OCI-M1 (cell line): Measurements from ENCODE around the gene GRPEL1.

Experiments used
- DNase-seq: peaks from one replicate; lab custom pipeline; 2025; lab: John Stamatoyannopoulos, UW

GRPEL1 gene

DNA sequence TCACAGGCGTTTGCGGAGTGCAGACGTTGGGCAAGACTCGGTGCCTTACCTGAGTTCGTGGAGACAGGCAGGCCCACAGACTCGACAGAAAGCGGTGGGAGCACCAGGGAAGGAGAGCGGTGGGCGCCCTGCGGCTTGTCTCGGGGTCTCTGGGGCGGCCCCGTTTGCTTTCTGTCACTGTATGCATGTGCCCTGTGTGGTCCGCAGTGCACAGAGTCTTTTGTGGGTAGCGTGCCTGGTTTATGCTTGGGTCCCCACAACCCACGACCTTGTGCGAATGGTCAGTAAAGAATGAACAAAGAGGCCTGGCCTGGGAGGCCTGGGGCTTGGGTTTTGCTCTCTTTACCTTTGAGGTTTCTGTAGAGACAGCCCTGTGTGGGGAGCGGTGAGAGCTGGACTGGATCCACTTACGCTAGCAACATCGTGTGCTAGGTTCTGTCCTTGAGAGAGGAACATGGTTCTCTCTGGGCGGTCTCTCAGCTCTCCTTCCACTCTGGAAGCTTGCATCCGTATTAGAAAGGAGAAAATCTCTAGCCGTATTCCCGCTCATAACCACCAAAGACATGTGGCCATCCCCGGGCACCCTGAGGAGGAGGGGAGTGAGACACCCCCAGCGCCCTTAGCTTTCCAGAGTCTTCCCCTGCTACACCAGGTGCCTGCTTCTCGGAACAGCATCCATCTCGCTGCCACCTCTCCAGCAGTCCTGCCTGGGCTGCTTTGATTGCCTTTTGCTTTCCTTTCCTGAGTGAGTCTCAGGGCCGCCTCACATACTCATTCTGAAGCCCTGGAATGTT is 23.5 kb downstream of the GRPEL1 start:
- no peak for DNase-seq

DNA sequence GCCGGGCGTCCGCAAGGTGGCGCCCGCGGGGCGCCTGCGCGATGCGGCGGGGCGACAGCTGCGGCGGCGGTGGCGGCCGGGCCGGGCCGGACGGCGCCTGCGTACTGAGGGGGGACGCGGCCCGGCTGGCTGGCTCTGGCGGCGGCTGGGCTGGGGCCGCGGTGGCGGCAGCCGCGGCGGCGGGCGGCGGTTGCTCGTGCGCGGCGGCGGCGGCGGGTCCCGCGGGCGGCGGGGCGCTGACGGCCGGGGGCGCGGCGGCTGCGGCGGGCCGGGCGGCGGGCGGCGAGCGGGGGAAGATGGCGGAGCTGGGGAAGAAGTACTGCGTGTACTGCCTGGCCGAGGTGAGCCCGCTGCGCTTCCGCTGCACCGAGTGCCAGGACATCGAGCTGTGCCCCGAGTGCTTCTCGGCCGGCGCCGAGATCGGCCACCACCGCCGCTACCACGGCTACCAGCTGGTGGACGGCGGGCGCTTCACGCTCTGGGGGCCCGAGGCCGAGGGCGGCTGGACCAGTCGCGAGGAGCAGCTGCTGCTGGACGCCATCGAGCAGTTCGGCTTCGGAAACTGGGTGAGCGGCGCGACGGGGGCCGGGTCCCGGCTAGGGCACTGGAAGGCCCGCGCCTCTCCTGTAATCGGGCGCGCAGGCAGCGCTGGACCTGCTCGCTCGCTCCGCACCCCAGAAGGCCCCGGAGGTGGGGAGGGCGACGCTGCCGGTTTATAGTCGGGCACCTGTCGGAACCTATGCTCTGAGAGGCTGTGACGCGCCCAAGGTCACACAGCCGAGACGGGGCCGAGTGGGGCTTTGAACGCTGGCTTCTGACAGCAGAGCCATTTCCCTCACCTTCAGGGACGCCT is 24.4 kb downstream of the GRPEL1 start, which contains the start of gene TADA2B:
Gene TADA2B, plus strand, starts transcription at position 89 of the 853 bp plus-strand sequence. Its CDS starts 208 bp downstream, at position 297.
- DNase-seq: peak; percentile 55

DNA sequence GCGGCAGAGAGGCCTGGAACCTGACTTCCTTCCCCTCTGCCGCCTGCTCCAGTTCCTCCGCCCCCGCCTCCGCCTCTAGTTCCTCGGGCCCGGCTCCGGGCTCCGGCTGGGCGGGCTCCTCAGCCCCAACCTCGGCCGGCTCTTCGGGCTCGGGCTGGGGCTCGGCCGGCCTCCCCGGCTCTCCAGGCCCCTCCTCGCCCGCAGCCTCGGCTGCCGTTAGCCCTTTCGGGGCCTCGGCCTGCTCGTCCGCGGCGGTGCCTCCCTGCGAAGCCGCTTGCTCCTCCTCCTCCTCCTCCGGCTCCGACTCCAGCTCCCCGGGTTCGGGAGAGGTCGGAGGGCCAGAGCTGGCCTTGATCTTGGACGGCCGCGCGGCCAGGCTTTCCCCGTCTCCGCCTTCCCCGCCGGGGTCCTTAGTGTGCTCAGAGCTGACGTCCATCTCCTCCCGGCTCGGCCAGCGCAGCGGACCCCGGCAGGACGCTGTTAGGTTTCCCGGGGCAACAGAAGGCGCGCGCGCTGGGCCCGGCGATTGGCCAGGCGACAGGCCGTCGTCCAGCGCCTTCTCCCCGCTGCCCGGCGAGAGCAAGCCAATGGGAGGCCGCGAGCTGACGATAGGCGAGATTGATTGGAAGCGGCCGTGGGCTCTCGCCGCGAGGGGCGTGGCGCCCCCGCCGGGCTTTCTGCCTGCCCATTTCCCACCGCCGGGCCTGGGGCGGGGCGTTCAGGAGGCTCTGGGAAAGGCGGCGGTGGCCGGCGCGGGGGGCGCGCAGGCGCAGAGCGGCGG is 25.2 kb downstream of the GRPEL1 start:
- peak; percentile 98 for DNase-seq

DNA sequence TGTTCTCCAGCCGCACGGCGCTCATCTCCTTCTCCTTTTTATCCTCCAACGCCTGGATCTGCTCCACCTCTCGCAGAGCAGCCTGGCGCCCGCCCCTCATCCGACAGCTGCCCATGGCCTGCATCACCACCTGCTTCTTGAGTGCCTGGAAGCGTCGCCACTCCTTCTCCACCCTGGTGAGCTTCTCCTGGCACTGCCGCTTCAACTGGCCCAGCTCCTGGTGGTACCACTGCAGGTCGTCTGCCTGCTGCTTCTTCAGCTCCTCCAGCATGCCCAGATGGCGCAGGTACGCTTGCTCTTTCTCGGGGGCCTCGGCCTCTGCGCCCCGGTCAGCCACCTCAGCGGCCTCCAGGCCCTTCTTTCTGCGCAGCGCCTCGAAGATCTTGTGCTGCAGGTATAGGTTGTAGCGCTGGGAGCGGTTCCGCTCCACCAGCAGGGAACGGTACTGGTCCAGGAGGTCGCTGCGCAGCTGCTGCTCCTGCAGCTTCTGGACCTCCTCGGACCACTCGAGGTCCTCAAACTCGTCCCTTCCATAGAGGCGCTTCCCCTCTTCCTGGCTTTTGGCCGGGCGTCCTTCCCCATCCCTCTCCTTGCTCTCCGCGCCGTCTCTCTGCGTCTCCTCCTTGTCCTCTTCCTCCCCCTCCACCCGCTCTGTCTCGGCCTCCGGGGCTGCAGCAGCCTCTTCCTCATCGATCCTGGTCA is 25.9 kb downstream of the GRPEL1 start:
- no peak for DNase-seq

DNA sequence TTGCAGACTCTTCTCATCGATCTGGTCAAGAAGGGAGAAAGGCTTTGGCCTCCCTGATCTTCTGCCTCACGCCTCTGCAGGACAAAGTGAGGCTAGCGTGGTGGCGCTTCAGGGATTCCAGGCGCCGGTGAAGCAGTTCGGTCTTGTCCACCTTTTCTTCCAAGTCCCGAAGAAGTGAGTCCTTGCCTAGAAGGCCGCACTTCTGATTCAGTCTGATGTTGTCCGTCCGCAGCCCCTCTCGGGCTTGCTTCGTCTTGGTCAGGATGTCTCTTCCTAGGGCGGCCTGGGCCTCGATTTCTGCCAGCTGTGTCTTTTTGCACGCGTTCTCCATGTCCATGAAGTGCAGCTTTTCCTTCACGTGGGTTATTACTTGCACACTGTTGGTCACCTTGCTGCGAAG is 26.6 kb downstream of the GRPEL1 start:
- DNase-seq: no peak

DNA sequence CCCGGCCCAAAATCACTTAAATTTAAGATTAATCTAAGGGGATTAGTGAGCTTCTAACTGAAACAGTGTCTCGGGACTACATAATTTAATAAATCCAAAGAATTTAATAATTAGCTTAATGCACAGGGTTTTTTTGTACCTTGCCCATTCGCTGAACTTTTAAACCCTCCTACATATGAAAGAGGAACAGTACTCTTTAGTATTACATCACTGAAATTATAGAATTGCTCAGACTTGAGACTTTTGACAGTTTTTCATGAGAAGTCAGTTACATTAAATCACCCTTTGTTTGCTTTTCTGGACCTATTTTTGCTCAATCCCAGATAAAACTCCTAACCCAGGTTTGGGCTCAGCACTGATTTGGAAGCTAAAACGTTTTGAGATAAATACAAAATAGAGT is 27.1 kb downstream of the GRPEL1 start:
- DNase-seq: no peak

DNA sequence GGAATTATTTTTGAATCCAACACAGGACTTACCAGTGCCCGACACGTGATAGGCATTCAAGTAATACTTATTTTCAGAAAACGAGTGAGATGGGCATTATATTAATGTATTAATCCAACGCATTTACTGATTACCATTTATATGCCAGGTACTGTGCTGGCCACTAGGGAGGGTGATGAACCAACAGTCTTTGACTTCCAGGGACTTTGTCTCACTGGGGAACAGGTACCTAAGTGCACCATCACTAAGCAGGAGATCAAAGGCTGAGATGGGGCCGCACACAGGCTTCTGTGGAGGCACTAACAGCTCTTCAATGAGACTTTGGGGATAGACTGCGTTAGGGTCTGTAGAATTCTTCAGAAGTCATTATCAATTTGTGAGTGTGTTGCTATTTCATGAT is 30.4 kb downstream of the GRPEL1 start:
- DNase-seq: peak; percentile 4

DNA sequence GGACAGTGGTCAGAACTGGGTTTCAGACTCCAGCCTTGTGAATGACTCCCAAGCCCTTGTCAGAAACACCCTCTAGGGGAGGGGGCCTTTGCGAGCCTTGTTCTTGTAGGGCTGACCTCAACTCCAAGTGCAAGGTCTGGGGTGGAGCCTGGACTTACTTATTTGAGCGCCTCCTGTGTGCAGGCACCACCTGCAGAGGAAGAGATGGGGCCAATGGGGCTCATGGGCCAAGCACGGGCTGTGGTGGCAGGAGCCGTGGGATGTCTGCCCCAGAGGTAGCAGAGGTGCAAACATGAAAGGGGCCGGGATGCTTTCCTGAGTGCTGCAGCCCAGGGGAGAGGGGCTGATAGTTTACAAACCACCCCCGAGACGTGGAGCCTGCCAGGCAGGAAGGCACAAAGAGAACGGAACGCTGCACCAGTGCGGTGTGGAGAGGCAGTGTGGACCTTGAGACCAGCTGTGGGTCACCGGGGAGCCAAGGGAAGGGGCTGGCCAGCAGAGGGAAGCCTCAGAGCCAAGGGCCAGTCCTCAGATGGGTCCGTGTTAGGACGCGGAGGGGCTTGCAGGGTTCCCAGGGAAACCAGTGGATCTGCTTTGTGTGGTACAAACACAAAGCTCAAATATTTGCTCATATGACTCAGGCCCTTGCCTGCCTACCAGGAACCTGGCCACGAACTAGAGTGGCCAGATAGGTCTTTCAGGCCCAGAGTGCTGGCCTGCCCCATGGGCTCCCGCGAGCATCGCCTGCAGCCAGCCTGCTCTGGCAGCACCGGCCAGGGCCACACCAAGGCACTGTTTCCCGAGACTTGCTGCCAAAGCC is 33.4 kb downstream of the GRPEL1 start:
- no peak for DNase-seq

DNA sequence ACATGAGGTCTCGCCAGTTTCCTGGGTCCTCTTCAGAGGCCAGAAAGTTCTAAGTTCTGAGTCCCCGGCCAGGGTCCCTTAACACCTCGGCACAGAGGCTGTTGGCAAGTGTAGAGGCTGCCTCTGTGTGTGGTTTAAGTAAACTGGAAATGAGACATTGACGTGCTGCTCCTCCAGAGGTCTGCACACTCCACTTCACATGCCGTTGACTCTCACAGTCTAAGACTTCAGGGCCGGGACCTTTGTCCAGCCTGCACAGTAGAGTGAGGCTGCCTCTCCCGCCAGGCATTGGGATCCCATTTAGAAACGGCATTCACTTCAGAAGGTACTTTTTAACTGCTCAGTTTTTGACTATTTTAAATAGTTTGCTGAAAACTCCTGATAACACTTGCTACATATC is 35.3 kb downstream of the GRPEL1 start:
- DNase-seq: no peak

DNA sequence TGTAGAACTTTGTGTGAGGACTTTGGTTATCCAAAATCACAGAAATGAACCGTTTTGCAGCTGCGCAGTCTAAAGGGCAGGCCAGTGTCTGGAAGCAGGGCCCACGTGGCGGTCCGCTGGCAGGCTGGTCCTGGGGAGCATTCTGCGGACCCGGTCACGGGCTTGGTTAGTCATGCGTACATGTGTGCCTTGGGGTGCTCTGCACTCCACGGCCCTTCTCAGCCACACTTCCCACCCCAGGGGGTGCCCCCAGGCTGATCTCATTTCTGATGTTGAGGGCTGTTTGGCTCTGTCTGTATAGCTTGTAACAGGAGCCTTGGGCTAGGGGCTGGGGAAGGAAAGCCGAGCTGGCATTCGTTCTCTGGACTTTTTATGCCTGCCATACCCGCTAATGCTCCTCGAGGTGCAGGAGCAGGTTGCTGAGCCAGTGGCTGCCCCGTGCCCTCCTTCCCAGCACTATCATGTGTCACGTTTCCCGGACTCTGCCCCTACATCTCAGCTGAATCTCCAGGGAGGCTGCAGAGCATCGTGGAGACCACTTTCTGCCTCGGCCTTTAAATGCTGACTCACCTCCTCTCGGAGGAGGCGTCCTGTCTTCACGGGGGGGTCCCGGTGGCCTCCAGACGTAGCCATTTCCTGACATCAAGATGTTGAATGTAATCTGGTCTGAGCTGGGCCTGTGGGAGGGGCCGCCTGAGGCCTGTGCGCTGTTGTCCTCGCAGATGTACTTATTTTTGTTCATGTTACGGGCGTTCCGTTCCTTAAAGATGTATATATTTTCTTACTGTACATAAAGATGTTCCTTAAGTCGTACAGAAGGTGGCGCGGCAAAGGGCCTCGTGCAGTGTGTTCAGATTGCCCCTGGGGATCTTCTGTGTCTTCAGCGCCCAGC is 36.1 kb downstream of the GRPEL1 start:
- no peak for DNase-seq

DNA sequence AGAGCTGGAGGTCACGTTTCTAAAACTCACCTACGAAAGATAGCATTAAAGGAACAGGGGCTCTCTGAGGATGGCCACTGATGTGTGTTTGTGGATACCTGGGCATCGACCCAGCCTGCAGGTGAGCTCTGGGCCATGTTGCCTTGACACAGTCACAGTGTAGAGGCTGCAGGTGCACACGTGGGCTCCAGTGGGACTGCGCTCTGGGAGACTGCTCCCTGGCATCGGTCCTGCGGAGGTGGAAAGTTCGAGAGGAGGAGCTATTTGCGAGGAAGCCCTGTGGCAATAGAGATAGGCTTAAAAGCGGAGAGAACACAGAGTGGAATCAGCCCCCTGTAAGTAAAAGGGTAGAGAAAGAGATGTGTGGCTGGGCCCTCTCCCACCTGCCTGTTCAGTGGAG is 37.0 kb downstream of the GRPEL1 start:
- no peak for DNase-seq

DNA sequence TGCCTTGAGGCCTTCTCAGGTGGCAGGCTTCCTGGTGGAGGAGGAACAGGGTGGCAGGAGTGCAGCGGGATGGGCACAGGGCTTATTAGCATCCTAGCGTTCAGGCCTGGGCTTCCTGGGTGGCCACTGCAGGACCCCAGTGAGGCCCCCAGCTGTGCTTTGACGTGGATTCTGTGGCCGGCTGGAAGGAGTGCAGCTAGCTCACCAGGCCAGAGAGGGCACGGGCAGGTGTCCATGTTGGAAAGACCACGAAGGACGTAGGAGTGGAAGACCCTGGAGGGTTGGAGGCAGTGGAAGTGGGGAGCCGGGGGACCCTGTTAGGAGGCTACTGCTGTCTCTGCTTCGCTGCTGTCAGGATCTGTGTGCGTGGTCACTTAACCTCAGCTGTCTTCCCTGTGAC is 37.9 kb downstream of the GRPEL1 start:
- DNase-seq: no peak

DNA sequence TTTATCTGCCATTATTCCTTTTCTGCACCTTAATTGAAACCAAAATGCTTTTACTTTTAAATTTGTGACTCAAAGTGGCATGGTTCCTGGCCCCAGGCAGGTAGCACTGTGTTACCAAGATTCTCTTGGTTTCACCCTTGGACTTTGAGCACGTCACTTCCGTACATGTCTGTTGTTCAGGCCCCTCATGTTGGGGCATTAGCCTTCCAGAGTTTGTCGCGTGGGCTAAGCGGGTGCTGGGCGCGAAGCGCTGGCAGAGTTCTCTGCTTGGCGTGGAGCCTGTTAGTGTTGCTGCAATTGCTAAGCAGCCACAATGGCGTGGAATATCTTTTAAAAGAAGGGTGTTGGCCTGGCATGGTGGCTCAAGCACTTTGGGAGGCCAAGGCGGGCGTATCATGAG is 38.7 kb downstream of the GRPEL1 start:
- DNase-seq: no peak

DNA sequence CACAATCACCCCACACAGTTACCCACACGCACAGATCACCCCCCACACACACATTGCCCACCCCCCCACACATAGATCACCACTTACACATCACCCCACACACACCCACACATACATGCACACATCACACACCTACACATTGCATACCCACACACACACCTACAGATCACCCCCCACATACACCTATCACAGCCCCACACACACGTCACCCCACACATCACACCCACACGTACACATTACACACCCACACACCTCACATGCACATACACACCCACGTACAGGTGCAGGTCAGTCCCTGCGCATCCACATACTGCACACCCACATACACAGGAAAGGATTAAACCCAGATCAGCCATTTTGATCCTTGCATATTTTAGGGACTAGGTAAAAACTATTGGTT is 40.0 kb downstream of the GRPEL1 start:
- no peak for DNase-seq

DNA sequence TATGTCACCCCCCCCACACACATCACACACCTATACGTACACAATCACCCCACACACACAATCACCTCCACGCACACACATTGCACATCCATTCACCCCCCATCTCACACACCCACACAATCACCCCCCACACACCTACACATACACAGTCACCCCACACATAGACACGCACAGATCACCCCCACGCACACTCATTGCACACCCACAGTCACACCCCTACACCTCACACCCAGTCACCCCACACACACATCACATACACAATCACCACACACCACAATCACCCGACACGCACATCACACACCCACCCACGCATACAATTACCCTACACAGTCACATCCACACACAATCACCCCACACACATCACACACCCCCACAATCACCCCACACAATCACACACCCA is 40.6 kb downstream of the GRPEL1 start:
- no peak for DNase-seq

DNA sequence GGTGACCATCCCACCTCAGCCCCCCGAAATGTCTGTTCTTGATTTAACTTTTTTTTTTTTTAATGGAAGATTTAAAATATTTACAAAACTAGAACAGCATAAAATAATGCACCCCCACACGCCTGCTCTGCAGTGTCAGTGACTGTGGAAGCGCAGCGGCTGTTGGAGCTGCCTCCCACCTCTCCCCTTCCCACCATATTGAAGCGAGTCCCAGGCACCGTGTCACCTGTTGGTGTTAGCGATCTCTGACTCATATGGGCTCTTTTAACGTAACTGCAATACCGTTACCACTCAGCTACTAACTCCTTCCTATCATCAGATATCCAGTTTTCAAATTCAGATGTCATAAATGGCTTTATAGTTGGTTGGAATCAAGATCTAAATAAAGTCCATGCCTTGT is 41.8 kb downstream of the GRPEL1 start:
- no peak for DNase-seq

DNA sequence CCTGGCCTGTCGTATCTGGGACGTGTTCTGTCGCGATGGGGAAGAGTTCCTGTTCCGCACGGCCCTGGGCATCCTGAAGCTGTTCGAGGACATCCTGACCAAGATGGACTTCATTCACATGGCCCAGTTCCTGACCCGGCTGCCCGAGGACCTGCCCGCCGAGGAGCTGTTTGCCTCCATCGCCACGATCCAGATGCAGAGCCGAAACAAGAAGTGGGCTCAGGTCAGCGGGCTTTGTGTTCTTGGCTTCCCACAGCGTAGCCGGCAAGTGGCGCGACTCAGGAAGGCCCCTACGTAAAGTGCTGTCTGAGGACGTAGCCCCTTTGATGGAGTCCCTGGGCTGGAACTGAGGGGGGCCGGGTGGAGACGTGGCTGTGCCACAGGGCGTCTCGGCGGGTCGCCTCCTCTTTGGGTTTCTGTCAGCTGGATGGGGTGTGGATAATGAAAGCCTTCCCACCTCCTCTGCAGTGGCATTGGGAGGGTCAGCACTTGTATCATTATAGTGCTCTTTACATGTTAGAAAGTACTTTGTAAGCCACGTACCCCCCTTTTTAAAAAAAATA is 42.7 kb downstream of the GRPEL1 start:
- no peak for DNase-seq

DNA sequence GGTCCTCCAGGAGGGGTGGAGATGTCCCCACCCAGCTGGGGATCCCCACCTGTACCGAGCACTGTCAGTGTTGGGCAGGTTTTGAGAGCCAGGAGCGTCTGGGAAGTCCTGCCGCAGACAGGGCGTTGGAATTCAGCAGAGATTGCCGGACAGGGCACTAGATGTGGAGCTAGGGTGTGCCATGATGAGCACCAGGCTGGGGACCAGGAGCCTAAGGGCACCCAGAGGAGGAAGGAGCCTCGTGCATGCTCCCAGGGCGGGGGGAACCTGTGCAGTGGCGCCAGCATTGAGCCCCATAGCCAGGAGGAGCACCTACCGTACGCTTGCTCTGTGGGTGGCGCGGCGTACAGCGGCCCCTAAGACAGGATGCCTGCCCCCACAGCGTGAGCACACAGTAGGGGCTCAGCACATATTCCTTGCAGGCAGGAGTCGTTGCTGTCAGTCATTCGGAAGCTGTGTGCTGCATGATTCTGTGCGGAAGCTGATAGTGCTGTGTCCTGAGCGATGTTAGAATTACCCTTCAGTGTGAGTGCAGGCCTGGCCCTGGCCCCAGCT is 43.5 kb downstream of the GRPEL1 start:
- no peak for DNase-seq

DNA sequence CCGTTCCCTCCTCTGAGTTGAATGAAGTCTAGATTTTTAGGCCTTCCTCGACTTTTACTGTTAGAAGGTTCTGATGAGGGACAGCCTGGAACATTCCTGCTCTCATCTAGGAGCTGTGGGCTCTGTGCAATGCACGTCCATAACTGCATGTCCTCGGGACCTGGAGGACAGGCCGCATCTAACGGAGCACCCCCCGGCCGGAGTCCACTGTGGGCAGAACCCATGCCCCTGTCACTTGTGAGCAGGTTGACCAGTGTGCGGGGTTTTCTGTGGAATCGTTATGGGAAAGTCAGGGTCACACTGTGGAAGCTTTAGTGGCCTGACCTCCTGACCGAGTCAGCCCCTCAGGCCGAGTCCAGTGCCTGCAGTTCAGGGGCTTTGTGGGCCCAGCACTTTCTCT is 44.0 kb downstream of the GRPEL1 start:
- DNase-seq: no peak
